Left ventricle myocardium superior (tissue), 1 donor: ENCODE data around the gene RPTOR. TPM values are rescaled to one million over a fixed set of nuclear protein-coding genes. Genes with fewer than 3 reads are reported as not detected.
"Not testable (repeated sequence)": the region's sequence is repeated elsewhere in the genome, so short reads cannot be mapped to it uniquely, and the experiment has no call there.

ENCODE experiments used
- ATAC-seq: fragments of 200-7000 bp; cut with Tn5 transposase; one replicate; pipeline ENCODE4 v1.9.1; 2020; ENCODE audit warnings: mild to moderate bottlenecking, moderate library complexity
- DNase-seq: peaks from one replicate; pipeline ENCODE4 v3.0.0-alpha.2; 2020
- intact Hi-C: fragments of 100-400 bp; cut with micrococcal nuclease; formaldehyde crosslinking; loops from one replicate; pipeline ENCODE4 v1.11.0; 2022
- total RNA-seq: library from RNA; stranded (reverse); fragmentation: NEBNext Ultra II Directional; extraction: Animal tissue kit (Norgen Biotek cat#: 25700); gene quantifications from one replicate; pipeline ENCODE4 v1.2.1, GENCODE V29; 2021
- donor health status: DM: no; HTN: yes; CAD: no; lungs with severe emphysema.

Gene RPTOR
- total RNA-seq, 1 donor from 2014 or later, result 20.9 TPM

DNA sequence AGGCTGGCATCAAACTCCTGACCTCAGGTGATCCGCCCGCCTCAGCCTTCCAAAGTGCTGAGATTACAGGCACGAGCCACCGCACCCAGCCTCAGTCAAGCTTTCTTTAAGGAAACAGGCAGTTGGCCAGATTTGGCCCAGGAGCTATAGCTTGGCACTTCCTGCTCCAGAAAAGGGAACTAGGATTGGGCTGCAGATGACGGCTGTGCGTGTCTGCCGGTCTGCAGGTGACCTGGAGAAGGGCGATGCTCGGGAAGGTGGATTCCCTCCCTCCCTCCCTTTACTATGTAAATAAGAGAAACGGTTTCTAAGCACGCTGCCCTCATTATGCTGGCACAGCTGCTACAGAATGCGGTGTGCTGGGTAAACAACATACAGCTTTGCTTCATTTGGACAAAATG, 215.9 kb downstream of the RPTOR start:
- no peak for ATAC-seq
- intact Hi-C loops, result no loop called here
- no peak for DNase-seq

DNA sequence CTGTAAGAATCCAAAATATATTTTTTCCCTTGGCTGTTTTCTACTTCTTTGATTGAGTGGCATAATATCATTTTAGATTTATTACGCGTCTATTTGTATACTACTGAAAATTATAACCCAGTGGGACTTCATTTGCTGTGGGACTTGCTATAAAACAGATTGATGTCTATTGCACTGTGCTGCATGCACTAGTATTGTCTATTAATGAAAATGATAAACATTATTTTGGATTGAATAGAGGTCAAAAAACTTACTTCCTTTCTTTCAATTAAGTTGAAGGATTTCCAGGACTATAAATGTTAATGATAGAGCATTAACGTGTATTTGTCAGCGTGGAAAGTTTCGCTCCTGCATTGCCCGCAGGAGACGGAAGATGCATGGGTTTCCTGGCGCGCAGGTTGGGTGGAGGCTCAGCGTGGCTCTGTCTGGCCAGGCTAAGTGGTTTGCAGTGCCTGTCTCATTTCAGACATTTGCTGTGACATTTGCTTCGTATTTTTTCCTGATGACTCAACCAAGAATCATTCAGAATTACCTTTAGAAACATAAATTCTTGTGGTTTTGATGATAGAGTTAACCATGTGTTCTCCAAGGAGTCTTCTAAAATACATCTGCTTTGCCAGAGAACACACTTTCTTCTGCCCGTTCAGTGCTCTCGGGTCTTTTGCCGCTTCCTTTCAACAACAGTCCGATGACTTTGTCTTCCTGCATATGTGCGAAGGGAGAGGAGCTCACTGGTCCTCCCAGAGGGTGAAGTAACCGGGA, 216.7 kb downstream of the RPTOR start:
- intact Hi-C loops, result no loop called here
- no peak for ATAC-seq

DNA sequence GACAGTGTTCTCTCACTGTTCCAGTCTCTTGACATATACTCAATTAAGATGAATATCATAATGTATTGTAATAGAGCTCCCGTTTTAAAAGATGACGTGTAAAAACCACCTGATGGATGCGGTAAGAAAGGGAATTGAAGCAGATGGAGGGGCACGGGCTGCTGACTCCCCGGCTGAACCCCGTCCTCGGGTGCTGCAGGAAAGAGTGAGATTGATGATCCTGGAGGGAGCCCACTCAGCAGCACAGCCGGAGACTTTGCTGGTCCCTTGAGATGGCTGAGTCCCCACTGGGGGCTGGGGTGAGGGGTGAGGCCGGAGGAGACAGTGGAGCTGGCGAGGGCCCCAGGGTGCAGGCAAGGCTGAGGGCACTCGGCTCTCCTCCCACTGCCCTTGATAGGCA, 217.4 kb downstream of the RPTOR start:
- DNase-seq (no peak), ATAC-seq (no peak)
- intact Hi-C loops, result no loop called here

More for the DNA sequence above, 216.7 kb downstream of the RPTOR start:
- DNase-seq, result no peak

DNA sequence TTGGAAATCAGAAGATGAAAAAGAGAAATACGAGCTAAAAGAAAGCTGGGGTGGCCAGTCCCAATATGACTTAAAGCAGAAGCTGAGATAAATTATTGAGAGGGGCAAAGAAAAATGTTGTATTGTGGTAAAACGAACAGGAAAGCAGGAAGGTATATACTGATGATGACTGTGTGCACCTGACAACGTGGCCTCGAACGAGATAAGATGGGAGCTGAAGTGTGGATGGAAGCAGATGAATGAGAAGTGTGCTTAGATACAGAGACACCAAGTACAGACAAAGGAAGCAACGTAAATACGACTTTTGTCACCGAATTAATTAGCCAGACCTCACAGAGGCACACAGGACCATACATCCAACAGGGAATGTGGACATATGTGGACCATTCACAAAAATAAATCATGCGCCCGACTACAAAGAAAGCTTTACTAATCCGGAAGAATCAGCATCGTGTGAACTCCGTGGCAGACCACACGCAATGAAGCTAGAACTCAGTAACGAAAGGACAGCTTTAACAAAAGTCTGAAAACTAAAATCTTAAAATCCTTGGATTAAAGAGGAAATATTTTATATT, 218.7 kb downstream of the RPTOR start:
- intact Hi-C loops, result no loop called here
- no peak for ATAC-seq
- no peak for DNase-seq

DNA sequence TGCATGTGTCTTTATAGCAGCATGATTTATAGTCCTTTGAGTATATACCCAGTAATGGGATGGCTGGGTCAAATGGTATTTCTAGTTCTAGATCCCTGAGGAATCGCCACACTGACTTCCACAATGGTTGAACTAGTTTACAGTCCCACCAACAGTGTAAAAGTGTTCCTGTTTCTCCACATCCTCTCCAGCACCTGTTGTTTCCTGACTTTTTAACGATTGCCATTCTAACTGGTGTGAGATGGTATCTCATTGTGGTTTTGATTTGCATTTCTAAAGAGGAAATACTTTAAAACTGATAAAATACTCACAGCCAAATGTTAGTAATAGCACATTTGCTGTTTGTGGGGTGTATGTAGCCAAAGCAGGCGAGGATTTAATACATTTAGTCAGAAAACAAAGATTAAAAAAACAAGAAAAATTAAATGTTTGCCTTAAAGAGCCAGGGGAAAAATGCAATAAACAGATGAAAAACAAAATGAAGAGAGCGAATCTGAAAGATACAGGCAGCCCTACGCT, 220.0 kb downstream of the RPTOR start:
- intact Hi-C loops, ATAC-seq, DNase-seq: not testable (repeated sequence)

DNA sequence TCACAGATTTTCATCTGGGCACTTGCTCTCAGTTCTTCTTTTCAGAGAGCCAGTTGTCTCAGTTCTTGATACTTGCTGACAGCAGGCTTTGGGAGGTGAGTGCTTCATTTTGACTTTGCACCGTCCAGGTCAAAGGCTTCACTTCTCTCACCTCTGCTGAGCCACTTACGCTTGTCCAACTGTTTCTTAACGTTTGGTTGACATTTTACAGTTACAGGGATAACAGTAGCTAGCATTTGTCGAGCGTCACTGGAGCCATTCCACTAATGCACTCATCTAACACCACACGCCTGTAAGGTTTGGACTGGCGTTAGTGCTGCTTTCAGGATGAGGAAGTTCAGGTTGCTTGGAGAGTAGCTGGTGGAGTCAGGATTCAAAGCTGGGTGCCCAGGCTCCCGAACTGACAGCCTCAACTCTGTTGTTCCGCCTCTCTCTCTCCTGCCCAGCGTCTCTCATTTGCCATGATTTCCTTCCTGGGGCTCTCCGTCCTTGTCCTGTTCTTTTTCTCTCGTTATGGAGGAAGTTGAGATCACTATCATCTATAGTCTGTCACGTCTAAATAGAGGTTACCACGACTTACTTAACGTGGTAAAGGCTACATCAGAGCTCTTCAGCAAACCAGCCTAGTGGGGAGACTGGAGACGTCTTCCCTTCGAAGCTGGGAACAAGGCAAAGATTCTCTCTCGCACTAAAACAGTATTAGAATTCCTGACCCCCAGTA, 220.8 kb downstream of the RPTOR start:
- intact Hi-C loops, result no loop called here
- no peak for ATAC-seq
- DNase-seq, result no peak

DNA sequence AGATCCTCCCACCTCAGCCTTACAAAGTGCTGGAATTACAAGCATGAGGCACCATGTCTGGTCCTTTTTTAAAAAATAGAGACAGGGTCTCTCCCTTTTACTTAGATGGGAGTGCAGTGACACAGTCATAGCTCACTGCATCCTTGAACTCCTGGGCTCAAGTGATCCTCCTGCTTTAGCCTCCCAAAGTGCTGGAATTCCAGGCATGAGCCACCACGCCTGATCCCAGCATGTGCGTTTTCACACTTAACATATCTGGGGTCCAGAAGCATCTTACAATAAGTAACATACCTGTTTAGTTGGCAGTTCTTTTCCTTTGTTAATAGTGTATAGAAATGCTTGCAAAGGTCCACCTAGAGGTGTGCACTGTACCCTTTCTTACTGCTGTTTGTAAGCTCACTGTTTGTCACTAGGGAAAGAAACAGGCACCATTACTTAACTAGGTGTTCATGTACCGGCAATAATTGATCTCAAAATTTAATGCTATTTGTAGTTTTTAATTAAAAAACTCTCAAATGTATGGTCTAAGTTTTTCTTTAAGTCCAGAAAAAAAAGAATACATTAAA, 221.7 kb downstream of the RPTOR start:
- no peak for ATAC-seq

DNA sequence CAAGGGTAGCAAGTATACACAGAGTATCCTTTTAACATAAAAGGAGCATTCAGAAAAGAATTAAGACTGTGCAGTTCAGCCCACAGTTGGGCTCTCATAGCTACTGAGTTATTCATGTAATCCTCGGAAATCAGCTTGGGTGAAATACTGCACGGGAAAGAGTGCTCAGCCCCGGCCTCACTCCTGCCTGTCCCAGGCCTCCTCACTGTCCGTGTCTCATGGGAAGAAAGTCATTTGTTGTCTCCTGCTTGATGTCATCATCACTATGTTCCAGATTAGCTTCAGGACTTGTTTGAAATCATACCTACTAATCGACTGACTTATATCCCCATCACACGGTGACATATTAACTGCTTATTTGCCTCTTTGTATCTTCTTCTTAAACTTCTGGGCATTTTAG, 223.8 kb downstream of the RPTOR start:
- no peak for ATAC-seq
- DNase-seq, result no peak
- intact Hi-C loops, result no loop called here

More for the DNA sequence above, 221.7 kb downstream of the RPTOR start:
- intact Hi-C loops, result no loop called here
- no peak for DNase-seq

DNA sequence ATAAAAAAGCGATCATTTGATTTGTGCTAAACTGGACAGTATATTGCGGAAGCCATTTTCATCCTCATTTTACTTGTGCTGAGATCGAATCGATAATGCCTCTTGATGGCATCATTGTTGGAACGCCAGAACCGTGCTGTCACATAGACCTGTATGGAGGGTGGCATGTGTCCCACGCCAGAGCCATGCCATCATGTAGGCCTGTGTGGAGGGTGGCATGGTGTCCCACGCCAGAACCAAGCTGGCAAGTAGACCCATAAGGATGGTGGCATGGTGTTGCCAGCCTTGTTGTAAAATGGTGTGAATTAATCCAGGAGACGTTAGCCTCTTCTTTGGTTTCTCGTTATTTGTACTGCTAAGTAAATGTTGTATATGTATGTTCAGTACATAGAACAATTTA, 224.3 kb downstream of the RPTOR start:
- ATAC-seq (no peak), DNase-seq (no peak)
- intact Hi-C loops, result no loop called here

DNA sequence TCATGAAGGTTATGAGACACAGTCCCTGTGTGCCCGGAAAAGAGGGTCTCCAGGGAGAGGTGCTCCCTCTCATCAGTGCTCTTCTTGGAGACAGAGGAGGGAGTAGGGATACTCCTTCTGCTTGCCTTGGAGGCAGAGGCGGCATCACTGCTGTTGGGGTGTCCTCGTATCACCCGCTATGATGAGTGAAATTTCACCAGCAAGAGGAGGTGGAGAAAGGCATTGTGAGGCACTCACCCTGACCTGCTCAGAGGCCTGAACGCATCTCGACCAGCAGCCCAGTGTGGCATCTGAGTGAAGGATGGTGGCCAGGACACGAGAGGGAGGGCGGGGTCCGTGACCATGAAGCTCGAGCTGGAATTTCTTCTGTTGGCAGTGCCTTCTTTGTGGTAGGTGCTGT, 224.9 kb downstream of the RPTOR start:
- intact Hi-C loops, result no loop called here
- DNase-seq, result no peak
- no peak for ATAC-seq

DNA sequence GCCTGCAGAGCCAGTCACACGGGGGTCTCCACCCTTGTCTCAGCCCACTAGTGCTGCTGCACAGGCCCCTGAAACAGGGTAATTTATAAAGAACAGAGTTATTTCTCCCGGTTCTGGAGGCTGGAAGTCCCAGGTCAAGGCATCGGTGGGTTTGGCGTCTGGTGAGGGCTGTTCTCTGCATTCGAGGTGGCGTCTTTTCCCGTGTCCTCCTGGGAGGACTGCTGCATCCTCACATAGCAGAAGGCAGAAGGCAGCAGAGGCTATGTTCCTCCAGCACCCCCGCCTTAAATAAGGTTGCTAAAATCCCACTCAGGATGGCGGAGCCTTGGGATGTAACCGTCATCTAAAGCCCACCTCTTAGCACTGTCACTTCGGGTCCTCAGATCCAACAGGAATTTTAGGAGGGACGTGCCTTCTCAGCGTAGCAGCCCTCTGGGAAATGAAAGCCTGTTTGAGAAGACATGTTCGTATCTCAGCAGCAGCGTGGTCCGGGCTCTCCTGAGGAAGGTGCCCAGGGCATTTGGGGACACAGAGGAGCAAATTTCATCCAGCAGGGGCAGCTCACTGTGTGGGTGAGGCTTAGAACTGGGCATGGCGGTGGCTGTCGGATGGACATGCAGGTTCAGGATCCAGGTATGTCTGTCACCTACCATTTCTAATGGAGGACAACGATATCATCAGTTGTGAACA, 225.4 kb downstream of the RPTOR start:
- intact Hi-C loops, result no loop called here
- DNase-seq, result no peak
- no peak for ATAC-seq

DNA sequence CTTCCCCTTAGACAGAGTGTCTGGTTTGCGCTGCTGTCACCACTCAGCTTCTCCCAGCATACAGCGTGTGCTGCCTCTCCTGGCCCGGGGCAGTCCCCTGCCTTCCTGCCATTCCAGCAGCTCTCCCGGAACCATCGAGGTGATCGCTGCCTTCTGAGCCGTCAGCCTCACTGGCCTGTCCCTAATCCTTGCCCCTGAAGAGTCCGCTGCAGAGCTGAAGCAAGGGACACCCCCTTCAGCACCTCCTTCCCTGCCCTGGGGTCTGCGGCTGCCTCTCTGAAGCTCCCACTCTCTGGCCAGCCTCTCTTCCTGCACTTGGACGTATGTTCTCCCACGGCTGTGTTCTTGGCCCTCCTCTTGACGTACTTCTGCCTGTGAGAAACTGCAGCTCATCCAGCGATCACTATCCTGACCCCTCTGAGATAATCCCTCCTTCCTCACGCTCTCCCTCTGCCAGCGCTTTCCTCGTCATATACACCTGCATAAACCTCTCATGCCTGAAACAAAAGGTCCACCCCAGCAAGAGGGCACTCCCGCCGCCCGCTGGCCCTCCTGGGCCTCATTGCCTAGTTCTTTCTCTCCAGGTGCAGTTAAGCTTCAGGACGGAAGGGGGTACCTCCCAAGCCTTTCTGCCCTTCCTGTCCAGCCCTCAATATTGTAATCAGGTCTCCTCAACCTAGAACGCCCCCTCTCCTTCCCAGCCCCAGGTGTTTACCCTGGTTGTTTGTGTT, 226.4 kb downstream of the RPTOR start:
- DNase-seq, result no peak
- intact Hi-C loops, result no loop called here
- ATAC-seq, result no peak

DNA sequence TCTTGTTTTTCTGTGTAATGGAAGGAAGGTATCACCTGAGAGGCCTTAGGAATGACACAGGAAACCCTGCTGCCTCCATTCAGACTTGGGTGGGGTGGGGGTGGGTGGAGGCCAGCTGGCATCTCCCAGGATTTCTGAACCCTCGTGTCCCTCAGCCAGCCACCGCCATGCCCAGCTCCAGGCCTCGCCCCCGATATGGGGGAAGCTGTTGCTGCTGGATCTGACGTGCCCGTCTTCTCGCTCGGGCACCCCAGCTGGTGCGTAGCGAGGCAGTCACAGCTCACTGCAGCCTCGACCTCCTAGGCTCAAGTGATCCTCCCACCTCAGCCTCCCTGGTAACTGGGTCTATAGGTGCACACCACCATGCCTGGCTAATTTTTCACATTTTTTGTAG, 227.0 kb downstream of the RPTOR start:
- ATAC-seq, result no peak
- intact Hi-C loops, result no loop called here
- DNase-seq, result no peak

DNA sequence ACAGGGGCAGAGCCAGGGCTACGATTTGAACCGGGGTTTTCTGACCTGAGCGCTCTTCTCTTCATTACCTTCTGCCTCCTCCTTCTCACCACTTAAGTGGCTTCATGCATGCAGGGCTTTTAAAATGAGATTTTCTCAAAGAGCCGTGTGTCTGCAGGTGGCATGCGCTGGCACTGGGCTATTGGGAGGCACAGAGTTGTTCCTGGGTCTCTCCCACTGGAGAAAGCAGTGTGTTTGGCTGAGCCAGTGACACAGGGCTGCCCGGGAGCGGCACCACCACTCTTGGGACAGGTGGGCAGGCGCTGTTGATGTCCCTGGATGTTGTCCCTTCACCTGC, 228.2 kb downstream of the RPTOR start:
- DNase-seq (no peak), ATAC-seq (no peak)
- intact Hi-C loops, result no loop called here

DNA sequence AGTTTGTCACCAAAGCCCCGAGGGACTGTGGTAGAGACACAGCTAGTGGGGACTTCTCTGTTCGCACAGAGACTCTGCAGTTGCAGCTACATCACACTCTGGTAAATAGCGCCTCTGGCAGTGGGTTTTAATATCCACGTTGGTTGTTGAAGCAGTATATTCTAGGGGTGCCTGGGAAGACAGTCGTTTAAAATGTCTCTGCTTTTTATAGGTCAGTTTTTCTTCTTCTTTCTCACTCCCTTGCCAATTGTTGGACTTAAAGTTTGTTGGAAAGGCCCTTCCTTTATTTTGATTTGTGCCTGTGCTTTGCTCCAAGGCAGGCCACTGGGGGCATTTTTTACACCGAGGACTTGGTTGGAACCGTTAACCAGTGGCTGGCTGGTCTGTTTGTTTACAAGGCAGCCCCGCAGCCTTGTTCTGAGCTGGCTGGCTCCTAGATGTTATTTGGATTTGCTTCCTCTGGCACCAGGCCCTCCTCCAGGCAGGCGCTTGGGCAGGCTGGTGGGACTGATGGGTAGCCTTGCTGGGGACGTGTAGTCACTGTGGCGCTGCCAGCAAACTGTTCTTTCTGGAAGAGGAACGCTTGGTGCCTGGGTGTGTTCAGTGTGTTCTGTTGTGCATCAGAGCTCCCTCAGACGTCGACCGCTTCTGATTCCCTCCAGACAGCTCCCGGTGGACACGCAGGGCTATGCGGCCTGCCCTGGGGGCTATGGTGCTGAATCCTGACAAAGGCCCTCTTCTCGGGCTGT, 228.8 kb downstream of the RPTOR start:
- ATAC-seq, result peak; percentile 92
- intact Hi-C loops, result no loop called here
- DNase-seq, result peak; percentile 59

DNA sequence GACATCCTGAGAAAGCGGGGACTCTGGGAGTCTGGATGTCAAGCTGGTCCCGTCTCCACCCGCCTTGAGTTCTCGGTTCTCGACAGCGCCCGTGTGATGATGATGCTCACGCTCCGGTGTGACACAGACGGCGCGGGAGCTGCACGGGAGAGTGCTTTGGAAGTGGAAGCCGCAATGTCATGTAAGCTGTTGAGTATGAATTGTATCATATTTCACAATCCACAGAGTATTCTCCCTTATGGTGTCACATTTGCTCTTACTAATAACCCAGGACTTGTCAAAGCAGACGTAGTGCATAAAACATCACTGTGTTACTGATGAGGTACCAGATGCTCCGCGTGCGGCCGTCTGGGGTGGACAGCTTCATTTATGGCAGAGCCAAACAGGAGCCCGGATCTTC, 229.5 kb downstream of the RPTOR start:
- intact Hi-C loops, result no loop called here
- ATAC-seq, result no peak
- no peak for DNase-seq

DNA sequence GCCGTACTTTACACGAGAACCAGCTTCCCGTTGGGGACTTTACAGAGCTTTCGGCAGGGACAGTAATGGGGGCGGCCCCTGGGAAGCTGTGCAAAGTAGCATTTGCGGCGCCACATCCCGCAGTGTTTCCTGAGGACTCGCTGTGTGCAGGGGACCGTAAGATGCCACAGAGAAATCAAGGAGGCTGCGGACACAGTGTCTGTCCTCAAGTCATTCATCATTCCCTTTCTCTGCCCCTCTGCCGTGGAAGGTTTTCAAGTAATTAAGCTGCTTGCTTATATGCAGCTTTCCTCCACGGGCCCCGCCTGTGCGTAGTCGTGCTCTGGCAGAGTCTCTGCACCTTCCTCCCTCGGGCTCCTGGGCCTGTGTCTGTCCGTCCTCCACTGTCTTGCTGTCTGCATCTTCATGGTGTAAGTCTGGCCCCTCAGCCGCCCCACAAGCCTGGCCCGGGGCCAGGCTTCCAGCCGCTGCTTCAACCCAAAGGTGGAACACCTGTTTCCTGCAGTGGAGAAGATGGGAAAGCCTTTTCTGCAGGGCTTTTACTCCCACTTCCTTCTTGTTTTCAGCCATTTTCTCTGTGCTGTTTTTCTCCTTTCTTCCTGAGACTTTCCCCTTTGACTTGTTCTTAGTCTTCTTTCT, 230.1 kb downstream of the RPTOR start:
- ATAC-seq, result no peak
- DNase-seq, result no peak
- intact Hi-C loops, result no loop called here

DNA sequence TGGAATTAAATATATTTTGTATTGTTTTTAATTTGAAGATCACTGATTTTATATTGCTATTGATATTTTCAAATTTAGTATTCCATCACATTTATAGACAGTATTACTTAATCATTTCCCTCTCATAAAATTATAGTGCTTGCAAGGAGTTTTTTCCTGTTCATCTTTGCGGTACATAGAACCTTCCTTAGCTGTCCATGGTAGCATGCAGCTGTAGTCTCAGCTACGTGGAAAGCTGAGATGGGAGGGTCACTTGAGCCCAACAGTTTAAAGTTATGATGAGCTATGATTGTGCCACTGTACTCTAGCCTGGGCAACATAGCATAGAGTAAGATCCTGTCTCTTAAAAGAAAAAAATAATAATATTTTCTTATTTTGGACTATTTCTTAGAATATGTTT, 231.2 kb downstream of the RPTOR start:
- no peak for ATAC-seq
- DNase-seq, result no peak
- intact Hi-C loops, result no loop called here
